ENCODE measurements around the gene BAHCC1. TPM values are rescaled to one million over a fixed set of nuclear protein-coding genes. Genes with fewer than 3 reads are reported as not detected.
"Not testable (repeated sequence)": the region's sequence is repeated elsewhere in the genome, so short reads cannot be mapped to it uniquely, and the experiment has no call there.

The BAHCC1 gene
- total and polyA plus RNA-seq, 7 experiments from 2014 or later, result 0.05 to 3.8 (median 0.68) TPM; not detected in 3

- no peak overlapping the region for H3K27ac Mint-ChIP-seq
- H3K4me1 Mint-ChIP-seq, result peaks cover 0 to 5% (median 0%) of the 10 kb centered on the region in 7 donors
- no peak overlapping the region for H3K4me3 Mint-ChIP-seq
- ATAC-seq (no peak), DNase-seq (no peak)
- intact Hi-C loops (cut with micrococcal nuclease), result no loop called here
- ChIA-PET POLR2A (interaction anchor here (1.2 kb wide), 1 partner anchor 9 kb away, joined by 5 read pairs; no protein-coding TSS in a partner anchor), CTCF (no interaction called here)
- no peak overlapping the region for H3K27ac ChIP-seq (ENCODE audit: low read depth, low read length)
- peaks cover 0 to 2% (median 0%) of the 10 kb centered on the region in 11 donors for H3K9me3 Mint-ChIP-seq
- H3K4me3 ChIP-seq (ENCODE audit: low read length), result no peak overlapping the region
- no peaks in the 10 kb centered on the region for H3K36me3 Mint-ChIP-seq
- no peaks in the 10 kb centered on the region for H3K9me3 ChIP-seq (ENCODE audit: control insufficient read depth in 2 of 3, low read length in 3 of 3)
- H3K27me3 Mint-ChIP-seq, result peaks cover 33 to 46% (median 41%) of the 10 kb centered on the region in 5 donors
- no peaks in the 10 kb centered on the region for H3K36me3 ChIP-seq (ENCODE audit: control insufficient read depth in 2 of 3, insufficient read depth in 3 of 3, low read length in 3 of 3)
- H3K27me3 ChIP-seq (ENCODE audit: control insufficient read depth in 2 of 2, insufficient read depth in 2 of 2, low read length in 2 of 2), result no peaks in the 10 kb centered on the region
- no peaks in the 10 kb centered on the region for H3K4me1 ChIP-seq (ENCODE audit: control insufficient read depth in 2 of 2, insufficient read depth in 2 of 2, low read length in 2 of 2)
Observed at GRCh38 chr17:81359218-81359617, 36.0 kb upstream of the BAHCC1 start.

DNA sequence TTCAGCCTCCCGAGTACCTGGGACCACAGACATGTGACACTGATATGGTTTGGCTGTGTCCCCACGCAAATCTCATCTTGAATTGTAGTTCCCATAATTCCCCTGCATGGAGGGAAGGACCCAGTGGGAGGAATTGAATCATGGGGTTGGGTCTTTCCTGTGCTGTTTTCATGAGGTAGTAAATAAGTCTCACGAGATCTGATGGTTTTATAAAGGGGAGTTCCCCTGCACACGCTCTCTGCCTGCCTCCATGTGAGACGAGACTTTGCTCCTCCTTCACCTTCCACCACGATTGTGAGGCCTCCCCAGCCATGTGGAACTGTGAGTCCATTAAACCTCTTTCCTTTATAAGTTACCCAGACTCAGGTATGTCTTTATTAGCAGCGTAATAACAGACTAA is 33.3 kb upstream of the BAHCC1 start:
- ATAC-seq; DNase-seq; intact Hi-C loops (cut with micrococcal nuclease); CTCF ChIA-PET; H3K27ac ChIP-seq (ENCODE audit: low read depth, low read length); H3K27me3 ChIP-seq (ENCODE audit: control insufficient read depth in 2 of 2, insufficient read depth in 2 of 2, low read length in 2 of 2); H3K36me3 Mint-ChIP-seq; POLR2A ChIA-PET; H3K9me3 Mint-ChIP-seq; H3K4me3 ChIP-seq (ENCODE audit: low read length); H3K36me3 ChIP-seq (ENCODE audit: control insufficient read depth in 2 of 3, insufficient read depth in 3 of 3, low read length in 3 of 3); H3K9me3 ChIP-seq (ENCODE audit: control insufficient read depth in 2 of 3, low read length in 3 of 3): not testable (repeated sequence)
- H3K4me1 Mint-ChIP-seq, result peaks cover 9 to 20% (median 14%) of the 10 kb centered on the region in 7 donors
- peak overlapping the region in 1 of 10 donors; percentile 33 for H3K4me3 Mint-ChIP-seq
- peaks cover 12% of the 10 kb centered on the region in 2 donors for H3K4me1 ChIP-seq (ENCODE audit: control insufficient read depth in 2 of 2, insufficient read depth in 2 of 2, low read length in 2 of 2)
- H3K27ac Mint-ChIP-seq, result peak overlapping the region in 1 of 9 donors; percentile 5
- peaks cover 39 to 55% (median 50%) of the 10 kb centered on the region in 5 donors for H3K27me3 Mint-ChIP-seq

DNA sequence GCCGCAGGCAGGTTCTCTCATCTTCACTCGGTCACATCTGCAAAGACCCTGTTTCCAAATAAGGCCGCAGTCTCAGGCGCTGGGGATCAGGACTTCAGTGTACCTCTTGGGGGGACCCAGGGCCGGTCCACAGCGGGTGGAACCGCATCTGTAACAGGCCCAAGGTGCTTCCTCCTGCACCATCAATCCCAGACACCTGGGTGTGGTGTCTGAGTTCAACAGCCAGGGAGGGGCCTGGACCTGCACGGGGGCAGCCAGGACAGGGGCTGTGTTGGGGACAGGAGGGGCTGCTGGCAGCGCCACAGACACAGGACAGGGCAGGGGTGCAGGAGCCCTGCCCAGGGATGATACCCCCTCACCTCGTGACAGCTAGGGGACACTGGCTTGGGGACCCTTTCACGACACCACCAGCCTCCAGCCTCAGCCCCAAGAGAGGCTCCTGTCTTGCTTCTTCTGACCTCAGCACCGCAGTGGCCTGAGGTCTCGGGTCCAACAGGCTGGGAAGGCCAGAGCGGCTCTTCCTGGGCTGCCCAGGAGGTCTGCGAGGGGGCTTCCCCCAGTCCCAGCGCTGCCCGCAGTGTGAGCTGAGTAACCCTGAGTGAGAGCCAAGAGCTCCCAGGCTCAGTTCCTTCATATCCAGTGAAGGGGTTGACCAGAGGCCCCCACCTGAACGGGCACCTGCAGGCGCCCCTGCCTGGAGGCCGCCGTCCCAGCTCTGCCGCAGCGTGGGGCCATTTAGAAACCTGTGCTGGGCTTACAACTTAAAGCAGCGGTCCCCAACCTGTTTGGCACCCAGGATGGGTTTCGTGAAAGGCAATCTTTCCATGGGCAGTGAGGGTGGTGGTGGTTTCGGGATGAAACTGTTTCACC is 30.7 kb upstream of the BAHCC1 start:
- peaks cover 38 to 57% (median 48%) of the 10 kb centered on the region in 5 donors for H3K27me3 Mint-ChIP-seq
- no peaks in the 10 kb centered on the region for H3K36me3 ChIP-seq (ENCODE audit: control insufficient read depth in 2 of 3, insufficient read depth in 3 of 3, low read length in 3 of 3)
- H3K9me3 Mint-ChIP-seq, result peaks cover 0 to 2% (median 0%) of the 10 kb centered on the region in 11 donors
- no peak for DNase-seq
- H3K36me3 Mint-ChIP-seq, result no peaks in the 10 kb centered on the region
- ChIA-PET POLR2A (interaction anchor here (1.7 kb wide), 1 partner anchor 69 kb away, joined by 4 read pairs; the partner anchor contains the start of gene SLC38A10), CTCF (no interaction called here)
- peaks cover 12% of the 10 kb centered on the region in 2 donors for H3K4me1 ChIP-seq (ENCODE audit: control insufficient read depth in 2 of 2, insufficient read depth in 2 of 2, low read length in 2 of 2)
- H3K27me3 ChIP-seq (ENCODE audit: control insufficient read depth in 2 of 2, insufficient read depth in 2 of 2, low read length in 2 of 2), result peaks cover 0 to 5% of the 10 kb centered on the region in 2 donors
- H3K27ac ChIP-seq (ENCODE audit: low read depth, low read length), result no peak overlapping the region
- peaks cover 9 to 20% (median 14%) of the 10 kb centered on the region in 7 donors for H3K4me1 Mint-ChIP-seq
- H3K4me3 Mint-ChIP-seq, result peak overlapping the region in 5 of 10 donors; percentile 47 to 72 (median 67)
- no peak overlapping the region for H3K27ac Mint-ChIP-seq
- no peaks in the 10 kb centered on the region for H3K9me3 ChIP-seq (ENCODE audit: control insufficient read depth in 2 of 3, low read length in 3 of 3)
- intact Hi-C loops (cut with micrococcal nuclease), result no loop called here
- no peak overlapping the region for H3K4me3 ChIP-seq (ENCODE audit: low read length)
- no peak for ATAC-seq

- POLR2A ChIA-PET, result interaction anchor here (1.7 kb wide), 1 partner anchor 70 kb away, joined by 4 read pairs; the partner anchor contains the start of gene SLC38A10
- peaks cover 9 to 20% (median 14%) of the 10 kb centered on the region in 7 donors for H3K4me1 Mint-ChIP-seq
- H3K4me3 ChIP-seq (ENCODE audit: low read length), result peak overlapping the region; percentile 24
- peak overlapping the region; percentile 12 to 72 (median 50) for H3K4me3 Mint-ChIP-seq
- intact Hi-C loops (cut with micrococcal nuclease), result no loop called here
- peaks cover 37 to 57% (median 45%) of the 10 kb centered on the region in 5 donors for H3K27me3 Mint-ChIP-seq
- peak overlapping the region in 1 of 9 donors; percentile 51 for H3K27ac Mint-ChIP-seq
- H3K4me1 ChIP-seq (ENCODE audit: control insufficient read depth in 2 of 2, insufficient read depth in 2 of 2, low read length in 2 of 2), result peaks cover 12% of the 10 kb centered on the region in 2 donors
- H3K36me3 ChIP-seq (ENCODE audit: control insufficient read depth in 2 of 3, insufficient read depth in 3 of 3, low read length in 3 of 3), result no peaks in the 10 kb centered on the region
- H3K9me3 ChIP-seq (ENCODE audit: control insufficient read depth in 2 of 3, low read length in 3 of 3), result no peaks in the 10 kb centered on the region
- CTCF ChIA-PET, result no interaction called here
- no peak for DNase-seq
- no peak overlapping the region for H3K27ac ChIP-seq (ENCODE audit: low read depth, low read length)
- peaks cover 0 to 5% of the 10 kb centered on the region in 2 donors for H3K27me3 ChIP-seq (ENCODE audit: control insufficient read depth in 2 of 2, insufficient read depth in 2 of 2, low read length in 2 of 2)
- H3K9me3 Mint-ChIP-seq, result peaks cover 0 to 2% (median 0%) of the 10 kb centered on the region in 11 donors
- peak; percentile 69 for ATAC-seq
- no peaks in the 10 kb centered on the region for H3K36me3 Mint-ChIP-seq
Observed at GRCh38 chr17:81365148-81365600, 30.1 kb upstream of the BAHCC1 start.

- Mint-ChIP-seq H3K27me3 (peaks cover 37 to 57% (median 39%) of the 10 kb centered on the region in 5 donors), H3K27ac (peak overlapping the region in 1 of 9 donors; percentile 51), H3K36me3 (no peaks in the 10 kb centered on the region), H3K9me3 (peaks cover 0 to 2% (median 0%) of the 10 kb centered on the region in 11 donors), H3K4me1 (peaks cover 9 to 20% (median 14%) of the 10 kb centered on the region in 7 donors), H3K4me3 (peak overlapping the region; percentile 12 to 72 (median 54))
- Histone ChIP-seq H3K4me1 (ENCODE audit: control insufficient read depth in 2 of 2, insufficient read depth in 2 of 2, low read length in 2 of 2) (peaks cover 12% of the 10 kb centered on the region in 2 donors), H3K36me3 (ENCODE audit: control insufficient read depth in 2 of 3, insufficient read depth in 3 of 3, low read length in 3 of 3) (no peaks in the 10 kb centered on the region), H3K4me3 (ENCODE audit: low read length) (peak overlapping the region; percentile 24), H3K9me3 (ENCODE audit: control insufficient read depth in 2 of 3, low read length in 3 of 3) (no peaks in the 10 kb centered on the region), H3K27me3 (ENCODE audit: control insufficient read depth in 2 of 2, insufficient read depth in 2 of 2, low read length in 2 of 2) (peaks cover 0 to 5% of the 10 kb centered on the region in 2 donors), H3K27ac (ENCODE audit: low read depth, low read length) (no peak overlapping the region)
- ATAC-seq, result peak; percentile 83
- no peak for DNase-seq
- intact Hi-C loops (cut with micrococcal nuclease), result no loop called here
- CTCF ChIA-PET, result interaction anchor here (0.6 to 0.9 kb wide), 2 partner anchors 43 to 129 kb away, joined by 3 read pairs; no protein-coding TSS in a partner anchor
- POLR2A ChIA-PET, result interaction anchor here (1.7 kb wide), 1 partner anchor 70 kb away, joined by 4 read pairs; the partner anchor contains the start of gene SLC38A10
Observed at GRCh38 chr17:81365601-81366585, 29.4 kb upstream of the BAHCC1 start.

GRCh38 chr17:81366648-81367047 is 28.6 kb upstream of the BAHCC1 start:
- Histone ChIP-seq H3K36me3 (ENCODE audit: control insufficient read depth in 2 of 3, insufficient read depth in 3 of 3, low read length in 3 of 3) (no peaks in the 10 kb centered on the region), H3K27me3 (ENCODE audit: control insufficient read depth in 2 of 2, insufficient read depth in 2 of 2, low read length in 2 of 2) (peaks cover 0 to 5% of the 10 kb centered on the region in 2 donors), H3K4me3 (ENCODE audit: low read length) (no peak overlapping the region), H3K9me3 (ENCODE audit: control insufficient read depth in 2 of 3, low read length in 3 of 3) (no peaks in the 10 kb centered on the region), H3K27ac (ENCODE audit: low read depth, low read length) (no peak overlapping the region), H3K4me1 (ENCODE audit: control insufficient read depth in 2 of 2, insufficient read depth in 2 of 2, low read length in 2 of 2) (peaks cover 12% of the 10 kb centered on the region in 2 donors)
- intact Hi-C loops (cut with micrococcal nuclease), result no loop called here
- ATAC-seq (no peak), DNase-seq (no peak)
- Mint-ChIP-seq H3K27ac (no peak overlapping the region), H3K4me1 (peaks cover 9 to 20% (median 14%) of the 10 kb centered on the region in 7 donors), H3K9me3 (peaks cover 0 to 2% (median 0%) of the 10 kb centered on the region in 11 donors), H3K27me3 (peaks cover 35 to 57% (median 39%) of the 10 kb centered on the region in 5 donors), H3K4me3 (peak overlapping the region in 2 of 10 donors; percentile 60 to 67), H3K36me3 (no peaks in the 10 kb centered on the region)
- ChIA-PET POLR2A (interaction anchor here (1.7 kb wide), 1 partner anchor 71 kb away, joined by 4 read pairs; the partner anchor contains the start of gene SLC38A10), CTCF (interaction anchor here (0.6 to 0.9 kb wide), 2 partner anchors 44 to 130 kb away, joined by 3 read pairs; no protein-coding TSS in a partner anchor)
